Measurements from ENCODE around the gene DSP.

Gene DSP

GRCh38 chr6:7561153-7561964 is 19.9 kb downstream of the DSP start:
- DNase-seq (ENCODE audit: low read depth) = no peak

GRCh38 chr6:7562769-7563168 is 21.3 kb downstream of the DSP start:
- no peak for DNase-seq (ENCODE audit: low read depth)

GRCh38 chr6:7566107-7566506 is 24.6 kb downstream of the DSP start:
- DNase-seq (ENCODE audit: low read depth) = no peak

GRCh38 chr6:7566617-7567173 is 25.2 kb downstream of the DSP start:
- no peak for DNase-seq (ENCODE audit: low read depth)

GRCh38 chr6:7568021-7568420 is 26.6 kb downstream of the DSP start:
- DNase-seq (ENCODE audit: low read depth) = no peak

- DNase-seq (ENCODE audit: low read depth) = no peak
Measured at GRCh38 chr6:7569082-7569481, 27.6 kb downstream of the DSP start.

GRCh38 chr6:7572213-7572943 is 30.9 kb downstream of the DSP start:
- no peak for DNase-seq (ENCODE audit: low read depth)

- DNase-seq (ENCODE audit: low read depth) = no peak
Measured at GRCh38 chr6:7574500-7574899, 33.0 kb downstream of the DSP start.

- DNase-seq (ENCODE audit: low read depth) = no peak
Measured at GRCh38 chr6:7578516-7578915, 37.0 kb downstream of the DSP start.

- no peak for DNase-seq (ENCODE audit: low read depth)
Measured at GRCh38 chr6:7578931-7579330, 37.5 kb downstream of the DSP start.

GRCh38 chr6:7579851-7580250 is 38.4 kb downstream of the DSP start:
- DNase-seq (ENCODE audit: low read depth) = no peak

GRCh38 chr6:7580537-7580926 is 39.1 kb downstream of the DSP start:
- DNase-seq (ENCODE audit: low read depth) = no peak

- DNase-seq (ENCODE audit: low read depth) = no peak
Measured at GRCh38 chr6:7580927-7581618, 39.6 kb downstream of the DSP start.

GRCh38 chr6:7585287-7585930 is 43.9 kb downstream of the DSP start:
- no peak for DNase-seq (ENCODE audit: low read depth)

- DNase-seq (ENCODE audit: low read depth) = no peak
Measured at GRCh38 chr6:7587631-7588100, 46.2 kb downstream of the DSP start.

GRCh38 chr6:7588506-7588905 is 47.0 kb downstream of the DSP start:
- DNase-seq (ENCODE audit: low read depth) = no peak

- no peak for DNase-seq (ENCODE audit: low read depth)
Measured at GRCh38 chr6:7589221-7589620, 47.8 kb downstream of the DSP start.

GRCh38 chr6:7589949-7590917 is 48.8 kb downstream of the DSP start, which contains the start of gene SNRNP48:
Gene SNRNP48, plus strand, starts transcription at chr6:7590198. Its CDS starts 60 bp downstream, at chr6:7590258.
- DNase-seq (ENCODE audit: low read depth) = peak; percentile 86

- no peak for DNase-seq (ENCODE audit: low read depth)
Measured at GRCh38 chr6:7590918-7591302, 49.4 kb downstream of the DSP start.

GRCh38 chr6:7591770-7592169 is 50.3 kb downstream of the DSP start:
- DNase-seq (ENCODE audit: low read depth) = no peak

- no peak for DNase-seq (ENCODE audit: low read depth)
Measured at GRCh38 chr6:7593229-7593628, 51.8 kb downstream of the DSP start.

Measured in T follicular helper cell (primary cell).